Measurements from ENCODE around the gene RBM44.

RBM44 gene

GRCh38 chr2:237872178-237872887, 73.8 kb downstream of the RBM44 start:
- DNase-seq (ENCODE audit: low read depth) = no peak

- DNase-seq (ENCODE audit: low read depth) = no peak
Measured at GRCh38 chr2:237873421-237873831, 74.8 kb downstream of the RBM44 start.

- no peak for DNase-seq (ENCODE audit: low read depth)
Measured at GRCh38 chr2:237873897-237874551, 75.4 kb downstream of the RBM44 start.

GRCh38 chr2:237874585-237875161, 76.1 kb downstream of the RBM44 start:
- no peak for DNase-seq (ENCODE audit: low read depth)

- no peak for DNase-seq (ENCODE audit: low read depth)
Measured at GRCh38 chr2:237875256-237876060, 76.9 kb downstream of the RBM44 start.

GRCh38 chr2:237876061-237876526, 77.5 kb downstream of the RBM44 start:
- no peak for DNase-seq (ENCODE audit: low read depth)

GRCh38 chr2:237876532-237876931, 78.0 kb downstream of the RBM44 start:
- DNase-seq (ENCODE audit: low read depth) = no peak

GRCh38 chr2:237876951-237877491, 78.4 kb downstream of the RBM44 start:
- DNase-seq (ENCODE audit: low read depth) = no peak

- no peak for DNase-seq (ENCODE audit: low read depth)
Measured at GRCh38 chr2:237877576-237878307, 79.2 kb downstream of the RBM44 start.

GRCh38 chr2:237878321-237879057, 79.9 kb downstream of the RBM44 start:
- no peak for DNase-seq (ENCODE audit: low read depth)

GRCh38 chr2:237879058-237879430, 80.5 kb downstream of the RBM44 start:
- no peak for DNase-seq (ENCODE audit: low read depth)

GRCh38 chr2:237879991-237880560, 81.5 kb downstream of the RBM44 start:
- DNase-seq (ENCODE audit: low read depth) = no peak

GRCh38 chr2:237882510-237883481, 84.2 kb downstream of the RBM44 start:
- no peak for DNase-seq (ENCODE audit: low read depth)

- no peak for DNase-seq (ENCODE audit: low read depth)
Measured at GRCh38 chr2:237883951-237884446, 85.4 kb downstream of the RBM44 start.

GRCh38 chr2:237884681-237885080, 86.1 kb downstream of the RBM44 start:
- no peak for DNase-seq (ENCODE audit: low read depth)

GRCh38 chr2:237885111-237885930, 86.7 kb downstream of the RBM44 start:
- DNase-seq (ENCODE audit: low read depth) = no peak

- no peak for DNase-seq (ENCODE audit: low read depth)
Measured at GRCh38 chr2:237885931-237886684, 87.5 kb downstream of the RBM44 start.
